Calu3 (cell line): Measurements from ENCODE around the gene RASGRF1. TPM values are rescaled to one million over a fixed set of nuclear protein-coding genes. Genes with fewer than 3 reads are reported as not detected.

Source experiments
- BruUV-seq: library from RNA; stranded (reverse); fragments of 400-500 nt; replicated peaks from 2 replicates; lab custom pipeline; 2021; lab: Mats Ljungman, UMichigan
- CTCF ChIA-PET: fragments of 300-600 bp; sonication (Branson Sonifier 250); formaldehyde crosslinking; loops from one replicate; lab custom pipeline; 2022; ENCODE audit warnings: antibody characterized with exemption; lab: Charles Lee
- DNase-seq: peaks from one replicate; pipeline ENCODE4 v3.0.0; 2022
- H3K27ac Mint-ChIP-seq: one replicate; pipeline ENCODE4 v1.8.0; 2022; ENCODE audit warnings: mixed read lengths; ENCODE audit not compliant: unreplicated experiment
- H3K27me3 Mint-ChIP-seq: one replicate; pipeline ENCODE4 v1.8.0; 2022; ENCODE audit warnings: mixed read lengths; ENCODE audit not compliant: unreplicated experiment
- H3K36me3 Mint-ChIP-seq: one replicate; pipeline ENCODE4 v1.8.0; 2022; ENCODE audit warnings: mild to moderate bottlenecking, moderate library complexity, mixed read lengths; ENCODE audit not compliant: insufficient read depth, unreplicated experiment
- H3K4me1 Mint-ChIP-seq: one replicate; pipeline ENCODE4 v1.8.0; 2022; ENCODE audit warnings: mild to moderate bottlenecking, low read depth, mixed read lengths; ENCODE audit not compliant: unreplicated experiment
- H3K4me3 Mint-ChIP-seq: one replicate; pipeline ENCODE4 v1.8.0; 2022; ENCODE audit warnings: mild to moderate bottlenecking, low read depth, moderate library complexity, mixed read lengths; ENCODE audit not compliant: unreplicated experiment
- H3K9me3 Mint-ChIP-seq: one replicate; pipeline ENCODE4 v1.8.0; 2022; ENCODE audit warnings: low read depth, mixed read lengths; ENCODE audit not compliant: unreplicated experiment
- intact Hi-C: fragments of 100-400 bp; cut with micrococcal nuclease; formaldehyde crosslinking; loops from one replicate; pipeline ENCODE4 v1.10.0; 2022; ENCODE audit not compliant: unreplicated experiment
- total RNA-seq: library from RNA; stranded (reverse); gene quantifications from 2 replicates; pipeline ENCODE4 v1.2.3, GENCODE V29; 2022
- TF ChIP-seq, protein P1 (sequence below): fragments of 200-600 bp; IDR thresholded peaks from one replicate; pipeline ENCODE4 v1.8.0; 2022; ENCODE audit warnings: antibody characterized with exemption; ENCODE audit not compliant: unreplicated experiment

RASGRF1 gene
- total RNA-seq, 1 experiment from 2014 or later = 2.2 TPM

DNA sequence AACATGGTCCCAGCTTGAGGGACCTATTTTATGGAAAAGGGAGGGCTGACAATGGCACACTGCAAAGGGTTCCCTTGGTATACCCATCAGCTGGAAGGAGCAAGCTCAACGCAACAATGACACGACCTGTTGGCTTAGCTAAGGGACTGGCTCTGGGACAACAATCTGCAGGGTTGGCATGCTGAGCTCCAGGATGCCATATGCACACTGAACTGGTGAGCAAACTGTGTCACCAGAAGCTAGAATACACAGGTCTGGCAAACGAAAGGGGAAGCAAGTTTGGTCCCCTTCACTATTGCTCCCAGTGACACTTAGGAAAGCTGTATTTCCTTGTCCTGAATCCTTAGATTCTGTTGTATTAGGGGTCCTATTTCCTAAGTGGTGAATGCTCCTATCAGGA is 38.0 kb upstream of the RASGRF1 start:
- Mint-ChIP-seq H3K27me3 (peaks cover 100% of the 10 kb centered on the region), H3K9me3 (peaks cover 5% of the 10 kb centered on the region), H3K4me1 (no peaks in the 10 kb centered on the region), H3K4me3 (no peak overlapping the region), H3K36me3 (no peaks in the 10 kb centered on the region), H3K27ac (no peak overlapping the region)
- BruUV-seq = no TSS peak
- TF ChIP-seq, protein P1, sequence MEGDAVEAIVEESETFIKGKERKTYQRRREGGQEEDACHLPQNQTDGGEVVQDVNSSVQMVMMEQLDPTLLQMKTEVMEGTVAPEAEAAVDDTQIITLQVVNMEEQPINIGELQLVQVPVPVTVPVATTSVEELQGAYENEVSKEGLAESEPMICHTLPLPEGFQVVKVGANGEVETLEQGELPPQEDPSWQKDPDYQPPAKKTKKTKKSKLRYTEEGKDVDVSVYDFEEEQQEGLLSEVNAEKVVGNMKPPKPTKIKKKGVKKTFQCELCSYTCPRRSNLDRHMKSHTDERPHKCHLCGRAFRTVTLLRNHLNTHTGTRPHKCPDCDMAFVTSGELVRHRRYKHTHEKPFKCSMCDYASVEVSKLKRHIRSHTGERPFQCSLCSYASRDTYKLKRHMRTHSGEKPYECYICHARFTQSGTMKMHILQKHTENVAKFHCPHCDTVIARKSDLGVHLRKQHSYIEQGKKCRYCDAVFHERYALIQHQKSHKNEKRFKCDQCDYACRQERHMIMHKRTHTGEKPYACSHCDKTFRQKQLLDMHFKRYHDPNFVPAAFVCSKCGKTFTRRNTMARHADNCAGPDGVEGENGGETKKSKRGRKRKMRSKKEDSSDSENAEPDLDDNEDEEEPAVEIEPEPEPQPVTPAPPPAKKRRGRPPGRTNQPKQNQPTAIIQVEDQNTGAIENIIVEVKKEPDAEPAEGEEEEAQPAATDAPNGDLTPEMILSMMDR = no peak
- CTCF ChIA-PET = no interaction called here
- DNase-seq = no peak
- intact Hi-C loops = no loop called here

DNA sequence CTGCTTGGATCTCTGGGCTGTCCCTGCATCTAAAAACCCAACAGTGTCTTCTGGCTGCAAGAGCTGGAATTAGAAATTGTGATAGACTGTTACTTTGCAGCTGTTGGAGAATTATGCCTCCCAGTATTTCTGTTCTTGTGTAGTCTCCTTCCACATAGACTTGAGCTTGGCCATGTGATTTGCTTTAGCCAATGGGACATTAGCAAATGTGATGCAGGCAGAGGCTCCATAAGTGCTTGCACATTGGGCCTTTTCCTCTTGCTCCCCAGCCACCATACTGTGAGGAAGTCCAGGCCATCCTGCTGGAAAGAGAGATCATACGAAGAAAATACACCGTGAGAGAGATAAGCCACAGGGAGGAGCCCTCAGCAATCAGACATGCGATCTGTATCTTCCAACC is 33.8 kb upstream of the RASGRF1 start:
- intact Hi-C loops = no loop called here
- H3K4me1 Mint-ChIP-seq = no peaks in the 10 kb centered on the region
- CTCF ChIA-PET = no interaction called here

DNA sequence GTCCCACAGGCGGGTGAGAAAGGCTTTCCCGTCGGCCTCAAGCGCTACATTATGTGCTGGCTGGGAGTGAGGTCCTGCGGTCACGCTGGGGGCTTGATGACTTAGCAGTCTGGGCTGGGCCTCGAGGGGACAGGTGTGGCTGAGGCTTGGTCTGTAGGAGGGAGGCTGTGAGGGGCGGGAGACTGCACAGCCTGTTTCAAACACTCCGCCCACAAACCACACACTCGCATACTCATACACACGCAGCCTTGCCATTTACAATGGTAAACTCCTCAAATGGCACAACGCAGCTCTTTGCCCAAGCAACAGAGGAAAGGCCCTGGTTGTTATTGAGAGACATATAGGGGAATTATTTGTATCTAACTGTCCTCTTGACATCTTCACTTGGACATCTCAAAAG is 32.4 kb upstream of the RASGRF1 start:
- H3K27ac Mint-ChIP-seq = no peak overlapping the region
- TF ChIP-seq, protein P1 = no peak
- no peak overlapping the region for H3K4me3 Mint-ChIP-seq
- H3K9me3 Mint-ChIP-seq = no peaks in the 10 kb centered on the region
- BruUV-seq = no TSS peak
- no peaks in the 10 kb centered on the region for H3K36me3 Mint-ChIP-seq
- H3K27me3 Mint-ChIP-seq = peaks cover 99% of the 10 kb centered on the region
- CTCF ChIA-PET = no interaction called here
- intact Hi-C loops = no loop called here
- DNase-seq = no peak
- no peaks in the 10 kb centered on the region for H3K4me1 Mint-ChIP-seq

More for the DNA sequence above, 33.8 kb upstream of the RASGRF1 start:
- Mint-ChIP-seq H3K27ac (no peak overlapping the region), H3K4me3 (no peak overlapping the region), H3K27me3 (peaks cover 100% of the 10 kb centered on the region), H3K9me3 (no peaks in the 10 kb centered on the region), H3K36me3 (no peaks in the 10 kb centered on the region)
- TF ChIP-seq, protein P1 = no peak
- BruUV-seq = no TSS peak
- DNase-seq = no peak

DNA sequence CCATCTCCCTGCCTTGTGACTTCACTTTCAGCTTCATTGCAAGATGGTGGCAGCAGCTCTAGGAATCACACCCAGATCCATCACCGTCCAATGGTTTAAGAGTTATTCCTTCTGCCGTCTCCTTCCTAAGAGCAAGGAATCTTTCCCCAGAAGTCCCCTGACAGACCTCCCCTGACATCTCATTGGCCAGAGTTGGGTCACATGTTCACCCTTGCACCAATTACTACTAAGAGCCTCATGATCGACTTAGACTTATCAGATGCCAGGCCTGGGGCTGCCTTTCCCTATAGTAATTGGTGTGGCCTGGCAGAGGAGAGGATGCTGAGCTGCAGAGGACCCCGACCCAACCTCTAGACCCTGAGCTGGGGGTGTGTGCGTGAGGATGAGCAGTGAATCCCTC is 31.8 kb upstream of the RASGRF1 start:
- CTCF ChIA-PET = no interaction called here
- TF ChIP-seq, protein P1 = no peak
- no peaks in the 10 kb centered on the region for H3K4me1 Mint-ChIP-seq
- H3K4me3 Mint-ChIP-seq = no peak overlapping the region
- H3K36me3 Mint-ChIP-seq = no peaks in the 10 kb centered on the region
- no peak overlapping the region for H3K27ac Mint-ChIP-seq
- no TSS peak for BruUV-seq
- intact Hi-C loops = no loop called here
- H3K9me3 Mint-ChIP-seq = no peaks in the 10 kb centered on the region
- no peak for DNase-seq
- peaks cover 99% of the 10 kb centered on the region for H3K27me3 Mint-ChIP-seq
